ENCODE measurements around the gene DMBT1. TPM values are rescaled to one million over a fixed set of nuclear protein-coding genes. Genes with fewer than 3 reads are reported as not detected.

DMBT1 gene
- total RNA-seq, 2 donors from 2014 or later, result 33.6 to 165 TPM

DNA sequence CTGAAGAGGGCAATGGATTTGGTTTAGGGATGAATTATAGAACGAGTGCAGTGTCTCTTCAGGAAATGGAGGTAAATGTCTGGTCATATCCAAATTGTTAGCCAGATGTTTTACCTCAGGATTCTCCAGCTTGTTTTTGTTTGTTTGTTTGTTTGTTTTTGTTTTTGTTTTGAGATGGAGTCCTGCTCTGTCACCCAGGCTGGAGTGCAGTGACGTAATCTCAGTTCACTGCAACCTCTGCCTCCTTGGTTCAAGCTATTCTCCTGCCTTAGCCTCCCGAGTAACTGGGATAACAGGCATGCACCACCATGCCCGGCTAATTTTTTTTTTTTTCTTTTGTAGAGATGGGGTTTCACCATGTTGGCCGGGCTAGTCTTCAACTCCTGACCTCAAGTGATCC is 132.2 kb downstream of the DMBT1 start:
- Histone ChIP-seq H3K4me1 (no peaks in the 10 kb centered on the region), H3K27me3 (no peaks in the 10 kb centered on the region), H3K9me3 (no peaks in the 10 kb centered on the region), H3K36me3 (no peaks in the 10 kb centered on the region), H3K27ac (no peak overlapping the region), H3K9ac (ENCODE audit: low read depth in 2 of 2, low read length in 2 of 2) (no peak overlapping the region), H3K4me3 (no peak overlapping the region)
- no peak for DNase-seq
- intact Hi-C loops (cut with DNase I), result no loop called here
- TF ChIP-seq, protein P1, sequence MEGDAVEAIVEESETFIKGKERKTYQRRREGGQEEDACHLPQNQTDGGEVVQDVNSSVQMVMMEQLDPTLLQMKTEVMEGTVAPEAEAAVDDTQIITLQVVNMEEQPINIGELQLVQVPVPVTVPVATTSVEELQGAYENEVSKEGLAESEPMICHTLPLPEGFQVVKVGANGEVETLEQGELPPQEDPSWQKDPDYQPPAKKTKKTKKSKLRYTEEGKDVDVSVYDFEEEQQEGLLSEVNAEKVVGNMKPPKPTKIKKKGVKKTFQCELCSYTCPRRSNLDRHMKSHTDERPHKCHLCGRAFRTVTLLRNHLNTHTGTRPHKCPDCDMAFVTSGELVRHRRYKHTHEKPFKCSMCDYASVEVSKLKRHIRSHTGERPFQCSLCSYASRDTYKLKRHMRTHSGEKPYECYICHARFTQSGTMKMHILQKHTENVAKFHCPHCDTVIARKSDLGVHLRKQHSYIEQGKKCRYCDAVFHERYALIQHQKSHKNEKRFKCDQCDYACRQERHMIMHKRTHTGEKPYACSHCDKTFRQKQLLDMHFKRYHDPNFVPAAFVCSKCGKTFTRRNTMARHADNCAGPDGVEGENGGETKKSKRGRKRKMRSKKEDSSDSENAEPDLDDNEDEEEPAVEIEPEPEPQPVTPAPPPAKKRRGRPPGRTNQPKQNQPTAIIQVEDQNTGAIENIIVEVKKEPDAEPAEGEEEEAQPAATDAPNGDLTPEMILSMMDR (IDR thresholded peaks at IDR 0.05), result no peak

Other genes starting within 250 kb of the DMBT1 start
- 10 to 100 TPM; 34.8 to 55.6 TPM for gene PLEKHA1, start 186.0 kb upstream of the DMBT1 start, total RNA-seq
- gene ARMS2, start 106.1 kb upstream of the DMBT1 start, total RNA-seq, result not detected
- 10 to 100 TPM in 1 of 2 donors, 1 to 10 TPM in 1; 8.9 to 26.9 TPM for gene HTRA1, start 99.2 kb upstream of the DMBT1 start, total RNA-seq
- not detected for gene C10orf120, start 139.1 kb downstream of the DMBT1 start, total RNA-seq